ENCODE data around the gene TAAR6.
"Not testable (repeated sequence)": the region's sequence is repeated elsewhere in the genome, so short reads cannot be mapped to it uniquely, and the experiment has no call there.

TAAR6 gene

DNA sequence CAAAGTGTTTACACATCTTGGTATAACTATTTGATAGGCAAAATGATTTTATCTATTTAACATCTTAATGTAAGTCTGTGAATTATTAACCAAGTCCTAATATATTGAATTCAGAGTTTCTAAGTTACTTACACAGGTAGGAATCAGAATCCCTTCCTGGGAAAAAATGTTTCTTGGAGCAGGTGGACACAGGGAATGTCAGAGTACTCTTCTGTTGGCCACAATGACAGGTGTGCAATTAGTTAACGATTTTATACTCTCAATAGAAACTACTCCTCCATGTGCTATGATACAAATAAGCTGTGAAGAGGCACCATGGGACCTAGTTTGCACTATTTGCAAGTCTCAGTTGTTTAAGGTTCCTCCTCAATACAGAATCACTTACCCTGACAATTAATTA, 20.2 kb downstream of the TAAR6 start:
- no peak for DNase-seq (ENCODE audit: low spot score)

GRCh38 chr6:132592855-132593254, 22.7 kb downstream of the TAAR6 start:
- DNase-seq (ENCODE audit: low spot score): no peak

GRCh38 chr6:132596201-132596600, 26.1 kb downstream of the TAAR6 start:
- no peak for DNase-seq (ENCODE audit: low spot score)

DNA sequence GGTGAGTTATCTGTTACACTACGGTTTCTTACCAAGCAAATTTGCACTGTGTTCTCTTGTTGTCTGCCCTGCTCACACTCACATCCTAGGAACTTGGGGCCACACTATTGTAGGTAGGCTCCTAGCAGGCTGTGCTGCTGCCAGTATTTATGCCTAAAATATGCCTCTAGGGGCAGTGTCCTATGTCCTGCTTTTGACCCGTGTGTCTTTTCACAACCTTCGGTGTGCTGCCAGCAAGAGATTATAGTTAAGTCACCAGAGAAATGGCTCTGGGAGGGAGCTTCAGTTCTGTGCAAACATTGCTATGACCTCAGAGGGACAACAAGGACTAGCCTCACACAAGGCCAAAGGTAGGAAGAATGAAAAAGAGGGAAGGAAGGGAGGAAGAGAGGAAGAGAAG, 28.4 kb downstream of the TAAR6 start:
- no peak for DNase-seq (ENCODE audit: low spot score)

DNA sequence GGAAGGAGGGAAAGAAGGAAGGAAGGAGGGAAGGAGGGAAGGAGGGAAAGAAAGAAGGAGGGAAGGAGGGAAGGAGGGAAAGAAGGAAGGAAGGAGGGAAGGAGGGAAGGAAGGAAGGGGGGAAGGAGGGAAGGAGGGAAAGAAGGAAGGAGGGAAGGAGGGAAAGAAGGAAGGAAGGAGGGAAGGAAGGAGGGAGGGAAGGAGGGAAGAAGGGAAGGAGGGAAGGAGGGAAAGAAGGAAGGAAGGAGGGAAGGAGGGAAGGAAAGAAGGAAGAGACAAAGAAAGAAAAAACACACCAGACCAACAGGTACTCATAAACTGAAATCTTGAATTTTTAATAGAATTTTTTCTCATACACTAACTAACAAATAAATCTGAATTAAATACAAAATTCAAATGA, 30.8 kb downstream of the TAAR6 start:
- not testable (repeated sequence) for DNase-seq (ENCODE audit: low spot score)

GRCh38 chr6:132604635-132605152, 34.6 kb downstream of the TAAR6 start:
- no peak for DNase-seq (ENCODE audit: low spot score)

DNA sequence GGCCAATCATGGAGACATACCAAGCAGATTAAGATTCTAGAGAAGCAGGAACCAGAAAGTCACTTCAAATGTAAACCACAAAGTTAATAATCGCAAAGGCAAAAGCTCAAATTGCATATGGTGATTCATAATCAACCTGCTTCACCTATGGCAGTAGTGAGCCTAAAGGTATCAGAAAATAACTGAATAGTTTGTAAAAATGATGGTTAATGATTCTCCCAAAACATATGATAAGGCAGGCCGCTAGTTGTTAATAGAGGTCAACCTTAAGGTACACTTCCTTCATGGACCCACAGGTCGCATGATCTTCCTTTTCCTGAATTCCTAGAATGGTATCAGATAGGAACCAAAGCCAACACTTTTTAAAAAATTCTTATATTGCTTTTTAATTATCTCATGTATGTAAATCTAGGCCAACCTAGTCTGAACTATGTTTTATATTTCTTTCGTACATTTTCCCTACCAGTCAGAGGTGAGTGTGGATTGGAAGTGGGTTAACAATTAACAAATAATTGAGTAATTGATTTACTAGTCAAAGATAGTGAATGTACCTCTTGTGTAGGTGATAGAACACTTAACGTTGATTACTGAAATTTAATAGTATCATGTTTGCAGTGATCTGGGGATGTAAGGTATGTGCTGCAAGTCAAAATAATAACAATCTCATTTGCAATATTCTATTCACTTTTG, 37.6 kb downstream of the TAAR6 start:
- DNase-seq (ENCODE audit: low spot score): no peak

GRCh38 chr6:132611616-132612015, 41.5 kb downstream of the TAAR6 start:
- peak; percentile 30 for DNase-seq (ENCODE audit: low spot score)

DNA sequence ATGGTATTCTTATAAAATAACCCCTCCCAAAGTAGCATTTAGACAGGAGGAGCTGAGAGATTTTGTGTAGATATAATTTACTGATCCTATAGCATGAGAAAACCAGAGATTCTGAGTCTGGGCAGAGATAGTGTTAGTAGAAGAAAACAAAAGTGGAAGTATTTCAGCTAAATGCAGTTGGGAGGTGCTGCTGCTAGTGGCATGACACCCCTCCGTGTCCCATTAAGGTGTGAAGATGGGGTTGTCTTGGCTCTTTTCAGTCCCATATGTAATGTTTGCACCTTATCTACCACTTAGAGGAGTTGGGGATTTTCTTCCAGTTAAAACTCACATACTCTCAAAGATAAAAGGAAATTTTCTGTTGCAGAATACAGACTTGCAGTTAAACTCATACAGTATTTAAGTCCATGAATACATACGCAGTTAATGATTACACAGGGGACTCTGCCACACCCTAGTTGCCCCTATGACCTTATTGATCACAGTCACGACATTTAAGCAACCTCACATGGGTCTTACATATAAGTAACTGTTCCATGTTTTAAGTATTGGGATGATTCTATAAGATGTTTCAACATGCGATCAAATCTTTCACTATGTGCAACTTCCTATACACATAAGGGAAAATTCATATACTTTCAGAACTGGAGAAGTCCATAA, 42.5 kb downstream of the TAAR6 start:
- no peak for DNase-seq (ENCODE audit: low spot score)

DNA sequence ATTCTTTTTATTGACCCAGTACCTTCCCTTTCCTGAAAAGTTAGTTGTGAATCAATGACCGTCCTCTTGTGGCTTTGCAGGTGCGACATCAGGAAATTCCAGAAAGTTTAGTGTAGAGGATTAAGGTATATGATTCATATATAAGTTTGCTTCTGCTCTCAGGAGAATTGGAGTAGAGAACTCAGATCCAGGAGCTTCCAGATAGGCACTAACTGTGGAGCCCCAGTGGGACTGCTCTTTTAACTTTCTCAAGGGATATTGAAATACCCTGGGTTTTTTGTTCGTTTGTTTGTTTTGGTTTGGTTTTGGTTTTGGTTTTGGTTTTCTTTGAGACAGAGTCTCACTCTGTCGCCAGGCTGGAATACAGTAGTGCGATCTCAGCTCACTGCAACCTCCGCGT, 44.4 kb downstream of the TAAR6 start:
- DNase-seq (ENCODE audit: low spot score): no peak

DNA sequence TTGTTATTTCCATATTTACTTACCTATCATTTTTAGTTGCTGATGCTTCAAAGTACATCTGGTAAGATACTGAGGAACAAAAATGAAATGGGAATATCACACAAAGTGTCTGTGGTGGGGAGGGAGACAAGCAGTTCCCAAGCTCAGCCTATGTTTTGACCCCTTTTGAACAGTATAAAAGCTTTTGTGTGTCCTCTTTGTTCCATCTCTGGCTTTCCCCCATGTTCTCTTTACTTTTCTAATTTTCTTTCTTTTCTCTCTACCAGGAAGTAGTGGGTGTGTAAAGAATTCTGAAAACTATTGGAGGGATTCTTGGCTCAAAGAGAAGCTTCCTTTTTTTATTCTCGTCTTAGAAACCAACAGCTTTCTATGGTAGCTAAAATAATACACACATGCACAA, 46.6 kb downstream of the TAAR6 start:
- DNase-seq (ENCODE audit: low spot score): no peak

Data from COLO829 (cell line).